Left forelimb (tissue), 1 donor: ENCODE results near the gene NABP2.
"Not testable (repeated sequence)": the region's sequence is repeated elsewhere in the genome, so short reads cannot be mapped to it uniquely, and the experiment has no call there.

Experiments
- DNase-seq: peaks from one replicate; pipeline ENCODE4 v3.0.0-alpha.2; 2018; ENCODE audit warnings: low spot score

NABP2 gene

DNA sequence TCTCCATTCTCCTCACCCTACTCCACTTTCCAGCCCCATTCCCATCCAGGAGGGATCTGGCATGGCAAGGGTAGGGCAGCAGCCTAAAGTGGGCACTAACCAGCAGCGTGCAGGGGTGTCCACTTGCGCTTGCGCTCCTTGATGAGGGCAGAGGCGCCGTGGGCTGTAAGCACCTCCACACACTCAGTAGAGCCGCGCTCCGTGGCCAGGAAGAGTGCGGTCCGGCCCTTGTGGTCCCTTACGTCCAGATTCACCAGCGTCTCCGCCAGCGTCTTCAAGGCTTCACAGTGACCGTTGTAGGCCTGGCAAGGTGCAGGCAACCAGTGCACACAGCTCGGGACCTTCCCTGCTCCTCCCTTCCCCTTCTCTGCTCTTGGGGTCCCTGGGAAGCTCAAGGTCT lies 23.8 kb downstream of the NABP2 start:
- no peak for DNase-seq

DNA sequence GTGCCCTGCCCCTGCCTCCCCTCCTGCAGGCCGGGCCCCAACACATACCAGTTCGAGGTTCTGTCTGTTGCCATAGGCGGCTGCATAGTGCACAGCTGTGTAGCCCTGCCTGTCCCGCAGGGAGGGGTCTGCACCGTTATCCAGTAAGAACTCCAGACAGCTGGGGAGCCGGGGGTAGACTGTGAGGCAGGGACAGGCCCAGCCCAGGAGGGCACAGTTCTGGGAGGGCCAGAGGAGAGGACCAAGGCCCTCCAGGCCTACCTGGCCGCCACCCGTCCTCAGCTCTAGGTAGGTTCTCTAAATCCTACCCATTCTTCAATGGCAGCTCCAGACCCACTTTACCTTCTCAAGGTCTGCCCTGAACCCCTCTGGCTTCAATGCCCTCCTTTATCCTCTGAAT lies 24.6 kb downstream of the NABP2 start:
- DNase-seq = no peak

DNA sequence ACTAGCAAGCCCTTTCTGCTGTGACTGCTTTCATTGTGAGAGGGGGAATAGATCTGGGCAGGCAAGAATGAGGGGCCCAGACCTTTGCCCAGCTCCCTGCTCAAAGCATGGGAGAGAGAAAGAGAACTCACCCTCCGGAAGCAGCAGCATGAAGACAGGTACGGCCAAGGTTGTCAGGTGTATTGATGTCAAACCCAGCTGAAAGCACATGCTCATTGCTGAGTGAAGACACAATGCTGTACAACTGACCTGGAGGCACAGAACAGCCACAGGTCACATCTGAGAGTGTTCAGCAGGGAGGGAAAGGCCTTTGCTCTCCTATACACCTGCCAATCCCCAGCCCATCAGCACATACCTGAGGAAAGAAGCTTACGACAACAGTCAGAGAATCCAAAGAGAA lies 28.5 kb downstream of the NABP2 start:
- DNase-seq = no peak

DNA sequence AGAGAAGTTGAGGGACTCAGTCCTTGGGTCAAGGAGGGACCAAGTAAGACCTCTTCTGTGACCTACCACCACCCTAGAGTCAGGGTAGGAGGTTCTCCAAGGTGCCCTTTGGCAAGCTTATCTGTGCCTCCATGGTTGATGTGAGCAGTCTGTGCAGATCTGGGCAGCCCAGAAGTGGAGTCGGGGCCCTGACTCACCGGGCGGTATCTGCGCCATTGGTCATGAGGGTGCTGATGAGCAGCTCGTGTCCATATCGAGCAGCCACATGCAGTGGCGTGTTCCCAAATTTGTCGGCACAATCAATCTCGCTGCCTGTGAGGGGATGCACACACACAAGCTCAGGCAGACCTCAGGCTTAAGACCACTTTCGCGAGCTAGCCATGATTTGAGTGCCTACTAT lies 28.9 kb downstream of the NABP2 start:
- no peak for DNase-seq

DNA sequence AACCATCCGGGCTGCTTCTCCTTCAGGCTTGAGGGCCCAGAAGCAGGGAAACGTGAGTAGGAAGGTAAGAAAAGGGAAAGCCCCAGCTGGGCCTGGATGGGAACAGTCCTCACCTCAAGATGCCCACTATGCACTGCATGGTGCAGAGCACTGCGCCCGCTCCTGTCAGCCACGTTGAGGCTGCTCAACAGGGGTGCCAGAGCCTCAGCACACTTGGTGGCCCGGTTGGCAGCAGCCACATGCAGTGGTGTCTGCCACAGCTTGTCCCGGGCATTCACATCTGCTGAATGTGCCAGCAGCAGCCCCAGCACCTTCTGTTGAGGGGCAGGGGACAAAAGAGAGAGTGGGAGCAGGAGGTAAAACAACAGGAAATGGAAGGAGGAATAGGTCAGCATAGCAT lies 31.5 kb downstream of the NABP2 start:
- DNase-seq = no peak

GRCh38 chr12:56256326-56256960 lies 32.3 kb downstream of the NABP2 start:
- DNase-seq = no peak

DNA sequence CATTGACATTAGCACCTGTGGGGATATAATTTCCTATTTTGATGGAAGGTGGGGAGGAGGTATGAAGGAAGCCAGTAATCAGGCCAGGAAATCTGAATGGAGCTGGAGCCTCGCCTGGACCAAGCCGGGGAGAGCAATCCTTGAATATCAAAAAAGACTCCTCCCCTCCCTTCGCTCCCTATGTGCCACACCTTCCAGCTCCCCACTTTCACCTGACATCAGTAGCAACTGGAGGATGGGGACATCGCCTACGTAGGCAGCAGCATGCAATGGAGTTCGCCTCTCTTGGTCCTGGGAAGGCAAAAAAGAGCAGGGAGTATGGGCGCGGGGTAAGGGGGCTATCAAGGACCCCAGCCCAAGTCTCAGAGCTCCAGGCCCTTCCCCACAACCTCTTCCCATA lies 32.9 kb downstream of the NABP2 start:
- no peak for DNase-seq

- DNase-seq = no peak
Measured at GRCh38 chr12:56257491-56258067, 33.4 kb downstream of the NABP2 start.

DNA sequence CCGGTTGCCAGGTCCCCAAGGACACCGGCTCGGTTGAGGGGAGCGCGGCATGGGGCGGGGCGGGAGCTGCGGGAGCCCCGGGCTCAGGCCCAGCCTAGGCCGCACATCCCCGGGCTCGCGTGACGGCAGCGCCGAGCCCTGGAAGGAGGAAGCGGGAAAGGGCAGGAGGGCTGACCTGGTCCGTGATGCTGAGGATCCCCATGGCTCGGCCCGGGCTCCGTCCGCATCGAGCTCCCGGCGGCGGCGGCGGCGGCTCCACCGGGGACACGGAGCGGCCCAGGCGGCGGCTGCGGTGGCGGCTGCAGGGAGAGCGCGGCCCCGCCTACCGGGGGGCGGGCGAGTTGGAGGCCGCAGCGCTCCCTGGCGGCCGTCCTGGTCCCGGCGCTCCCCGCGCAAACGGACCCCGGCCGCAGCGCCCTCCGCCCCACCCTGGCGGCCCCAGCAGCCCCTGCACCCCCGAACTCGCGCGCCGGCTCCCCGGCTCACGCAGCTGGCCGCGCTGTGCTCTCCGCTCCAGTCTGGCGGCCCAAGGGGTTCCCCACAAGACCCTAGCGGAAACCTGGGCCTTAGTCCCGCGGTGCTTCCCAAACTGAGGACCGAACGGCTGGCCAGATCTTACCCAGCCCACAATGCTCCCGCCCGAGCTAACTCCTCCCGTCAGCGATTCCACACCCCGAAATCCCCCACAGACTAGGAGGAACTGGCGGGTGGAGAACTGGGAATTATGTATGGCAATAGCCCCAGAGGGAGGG lies 34.1 kb downstream of the NABP2 start, which contains the start of gene ANKRD52:
ANKRD52 (minus strand) TSS at position 317 of the 752 bp plus-strand sequence; CDS start at position 202, 115 bp downstream.
- peak; percentile 92 for DNase-seq

DNA sequence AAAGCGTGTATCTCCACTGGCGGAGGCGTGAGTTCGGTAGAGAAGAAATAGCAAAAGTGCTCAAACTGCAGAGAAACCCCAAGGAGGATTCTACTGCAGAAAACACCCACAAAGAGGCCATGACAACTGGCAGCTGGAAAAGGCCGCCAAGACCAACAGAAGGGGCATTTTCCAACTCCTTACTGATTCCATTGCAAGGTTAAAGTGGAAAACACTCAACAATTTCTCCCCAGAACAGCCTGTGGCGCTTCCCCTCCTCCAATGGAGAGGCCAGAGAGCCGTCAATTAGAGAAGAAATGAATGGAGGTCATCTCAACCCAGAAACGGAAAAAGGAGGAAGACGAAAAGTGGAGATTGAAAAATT lies 34.7 kb downstream of the NABP2 start:
- no peak for DNase-seq

DNA sequence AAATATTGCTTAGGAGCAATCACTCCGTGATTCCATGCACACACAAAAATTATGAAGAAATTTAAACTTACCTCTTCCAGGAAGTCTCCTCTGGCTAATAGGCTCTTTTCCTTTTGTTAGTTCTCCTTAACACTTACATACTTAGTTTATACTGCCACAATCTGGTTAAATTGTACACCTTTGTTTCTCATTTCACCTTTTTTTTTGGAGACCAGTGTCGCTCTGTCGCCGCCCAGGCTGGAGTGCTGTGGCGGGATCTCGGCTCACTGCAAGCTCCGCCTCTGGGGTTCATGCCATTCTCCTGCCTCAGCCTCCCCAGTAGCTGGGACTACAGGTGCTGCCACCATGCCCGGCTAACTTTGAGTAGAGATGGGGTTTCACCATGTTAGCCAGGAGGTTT lies 36.2 kb downstream of the NABP2 start:
- DNase-seq = no peak

GRCh38 chr12:56260921-56261320 lies 36.8 kb downstream of the NABP2 start:
- no peak for DNase-seq

GRCh38 chr12:56261503-56262232 lies 37.5 kb downstream of the NABP2 start:
- no peak for DNase-seq

GRCh38 chr12:56262955-56263354 lies 38.8 kb downstream of the NABP2 start:
- DNase-seq = not testable (repeated sequence)

- DNase-seq = not testable (repeated sequence)
Measured at GRCh38 chr12:56266068-56266692, 42.0 kb downstream of the NABP2 start.

- peak; percentile 93 for DNase-seq
Measured at GRCh38 chr12:56266693-56267442, 42.7 kb downstream of the NABP2 start, which contains the start of gene COQ10A. Gene COQ10A, plus strand, starts transcription at chr12:56266942. Its CDS starts 177 bp downstream, at chr12:56267119.

DNA sequence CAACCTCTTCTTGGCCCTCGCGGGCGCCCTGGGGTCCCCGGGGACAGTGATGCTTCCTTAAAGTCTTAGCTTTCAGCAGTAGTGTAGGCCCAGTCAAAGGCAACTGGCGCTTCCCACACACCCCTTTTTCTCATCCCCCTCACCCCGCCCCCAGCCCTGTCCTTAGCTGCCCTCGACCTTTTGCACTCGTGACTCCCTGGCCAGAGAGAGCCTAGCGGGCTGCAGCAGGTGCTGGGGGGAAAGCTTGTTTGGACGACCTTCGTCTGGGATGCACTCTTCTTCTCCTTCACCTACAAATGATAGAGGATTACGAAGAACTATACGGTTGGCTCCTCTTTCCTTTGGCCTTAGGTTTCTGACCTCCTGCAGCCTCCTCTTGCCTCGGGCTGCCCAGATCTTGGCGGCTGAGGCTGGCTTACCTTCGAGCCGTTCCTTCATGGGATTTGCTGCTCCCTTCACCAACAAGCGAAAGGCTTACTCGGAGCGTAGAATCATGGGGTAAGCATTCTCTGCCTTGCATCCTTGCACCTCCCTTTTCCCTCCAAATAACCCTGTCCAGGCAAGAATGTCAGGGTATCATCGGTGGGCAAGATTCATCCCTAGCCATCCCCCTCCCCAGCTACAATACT lies 43.4 kb downstream of the NABP2 start:
- no peak for DNase-seq

DNA sequence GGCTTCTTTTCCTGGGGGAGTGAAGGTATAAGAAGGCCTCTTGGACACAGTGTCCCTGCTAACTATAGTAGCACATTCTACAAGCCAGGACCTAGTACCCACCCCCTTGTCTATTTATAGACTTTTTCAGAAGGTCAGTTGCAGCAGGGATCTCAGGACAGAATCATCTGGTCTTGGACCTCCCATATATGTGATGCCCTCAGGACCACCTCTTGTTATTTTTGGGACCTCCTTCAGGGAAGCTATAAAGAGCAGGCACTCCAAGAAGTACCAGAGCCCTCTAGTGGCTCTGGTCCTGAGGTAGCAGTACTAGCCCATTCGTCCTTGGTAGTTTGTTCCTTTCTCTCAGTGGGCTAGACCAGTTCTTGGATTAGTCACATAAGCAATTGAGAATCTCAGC lies 46.9 kb downstream of the NABP2 start:
- DNase-seq = no peak

DNA sequence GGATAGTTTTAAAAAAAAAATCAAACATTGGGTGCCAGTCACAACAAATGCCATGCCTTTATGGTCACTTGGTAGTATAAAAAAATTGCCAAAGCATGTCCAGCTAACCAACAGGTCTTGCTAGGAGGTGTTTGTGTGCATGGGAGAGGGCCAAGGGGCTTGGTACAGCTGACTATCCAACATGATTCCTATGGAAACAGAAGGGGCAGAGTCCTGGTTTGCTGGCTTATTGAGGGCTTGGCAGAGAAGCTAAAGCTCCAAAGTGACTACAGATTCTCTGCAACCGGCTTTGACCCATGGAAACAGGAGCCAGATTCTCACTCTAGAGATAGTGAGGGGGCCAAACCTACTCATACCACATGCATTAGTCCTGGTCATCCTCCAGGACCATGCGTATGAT lies 48.3 kb downstream of the NABP2 start:
- not testable (repeated sequence) for DNase-seq

DNA sequence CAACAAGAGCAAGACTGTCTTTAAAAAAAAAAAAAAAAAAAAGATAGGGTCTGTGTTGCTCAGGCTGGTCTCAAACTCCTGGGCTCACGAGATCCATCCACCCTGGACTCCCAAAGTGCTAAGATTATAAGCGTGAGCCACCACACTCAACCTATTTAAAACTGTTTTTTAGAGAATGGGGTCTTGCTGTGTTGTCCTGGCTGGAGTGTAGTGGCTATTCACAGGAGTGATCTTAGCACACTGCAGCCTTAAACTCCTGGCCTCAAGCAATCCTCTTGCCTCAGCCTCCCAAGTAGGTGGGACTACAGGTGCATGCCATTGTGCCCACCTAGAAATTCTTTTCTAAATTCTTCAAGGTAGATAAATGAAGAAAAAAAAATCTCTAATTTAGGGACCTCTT lies 50.2 kb downstream of the NABP2 start:
- DNase-seq = no peak

- DNase-seq = no peak
Measured at GRCh38 chr12:56278905-56279304, 54.8 kb downstream of the NABP2 start.
